Thymus (tissue), 11 donors: ENCODE data around the gene UXT. TPM values are rescaled to one million over a fixed set of nuclear protein-coding genes. Genes with fewer than 3 reads are reported as not detected.

Source experiments
- DNase-seq, 9 donors: peaks; one replicate each; pipeline ENCODE4 v3.0.0-alpha.2; 2013; ENCODE audit warnings: low spot score in 9 of 9, low read depth in 6 of 9, missing footprints in 1 of 9
- H3K27ac ChIP-seq, 2 donors: one replicate each; pipeline ENCODE4 v1.5.1; 2013; ENCODE audit warnings: control low read depth in 1 of 2, low read depth in 1 of 2, low read length in 1 of 2, mild to moderate bottlenecking in 1 of 2, moderate library complexity in 1 of 2
- H3K27me3 ChIP-seq, 2 donors: one replicate each; pipeline ENCODE4 v1.5.1; 2013; ENCODE audit warnings: low read length in 1 of 2; ENCODE audit not compliant: control insufficient read depth in 2 of 2, insufficient read depth in 1 of 2
- H3K36me3 ChIP-seq, 2 donors: one replicate each; pipeline ENCODE4 v1.5.1; 2013; ENCODE audit warnings: low read length in 1 of 2, mild to moderate bottlenecking in 1 of 2, moderate library complexity in 1 of 2; ENCODE audit not compliant: control insufficient read depth in 2 of 2, insufficient read depth in 2 of 2
- H3K4me1 ChIP-seq, 2 donors: one replicate each; pipeline ENCODE4 v1.5.1; 2013; ENCODE audit warnings: low read length in 2 of 2; ENCODE audit not compliant: control insufficient read depth in 2 of 2, insufficient read depth in 2 of 2
- H3K4me3 ChIP-seq, 2 donors: one replicate each; pipeline ENCODE4 v1.5.1; 2013; ENCODE audit warnings: low read length in 2 of 2, control low read depth in 1 of 2, mild to moderate bottlenecking in 1 of 2
- H3K9me3 ChIP-seq, 2 donors: one replicate each; pipeline ENCODE4 v1.5.1; 2013; ENCODE audit warnings: low read length in 1 of 2, mild to moderate bottlenecking in 1 of 2; ENCODE audit not compliant: control insufficient read depth in 2 of 2, insufficient read depth in 1 of 2
- WGBS: extraction: QIAGEN DNeasy Blood & Tissue Kit; methylation state at CpG from one replicate; pipeline ENCODE4 v1.1.7; 2013; 5-methylcytosine and 5-hydroxymethylcytosine counted together
- polyA plus RNA-seq: library from polyadenylated mRNA; stranded (reverse); fragments of 200-250 nt; gene quantifications from one replicate; pipeline ENCODE4 v1.2.3, GENCODE V29; 2013
- total RNA-seq: library from RNA; stranded (reverse); fragments of 120-200 nt; gene quantifications from one replicate; pipeline ENCODE4 v1.2.4, GENCODE V29; 2013
- donor health status: healthy.

UXT gene
- total and polyA plus RNA-seq, 2 donors: 199 to 242 TPM

- 93% methylated on average over 12 of the region's 12 CpGs for WGBS
- no peak overlapping the region for H3K27ac ChIP-seq
- DNase-seq: no peak
These were observed 14.4 kb downstream of the UXT start for GRCh38 chrX:47644557-47645091.

GRCh38 chrX:47643926-47644325 is 15.1 kb downstream of the UXT start:
- Histone ChIP-seq H3K4me1 (peaks cover 5 to 7% of the 10 kb centered on the region in 2 donors), H3K27me3 (no peaks in the 10 kb centered on the region), H3K36me3 (peaks cover 15 to 21% of the 10 kb centered on the region in 2 donors), H3K4me3 (no peak overlapping the region), H3K27ac (no peak overlapping the region), H3K9me3 (peaks cover 0 to 2% of the 10 kb centered on the region in 2 donors)
- no peak for DNase-seq
- WGBS: 72% methylated on average over 2 of the region's 2 CpGs

More at GRCh38 chrX:47644557-47645091, 14.4 kb downstream of the UXT start:
- Histone ChIP-seq H3K9me3 (peaks cover 0 to 2% of the 10 kb centered on the region in 2 donors), H3K4me3 (no peak overlapping the region), H3K27me3 (no peaks in the 10 kb centered on the region), H3K4me1 (peaks cover 6 to 12% of the 10 kb centered on the region in 2 donors), H3K36me3 (peaks cover 11 to 18% of the 10 kb centered on the region in 2 donors)

GRCh38 chrX:47638816-47639215 is 20.2 kb downstream of the UXT start:
- no peak overlapping the region for H3K4me3 ChIP-seq
- peaks cover 0 to 6% of the 10 kb centered on the region in 2 donors for H3K4me1 ChIP-seq
- no peak overlapping the region for H3K27ac ChIP-seq
- H3K36me3 ChIP-seq: peaks cover 27 to 31% of the 10 kb centered on the region in 2 donors
- peaks cover 0 to 2% of the 10 kb centered on the region in 2 donors for H3K9me3 ChIP-seq
- no peaks in the 10 kb centered on the region for H3K27me3 ChIP-seq
- 97% methylated on average over 14 of the region's 14 CpGs for WGBS
- no peak for DNase-seq

- H3K36me3 ChIP-seq: peaks cover 27 to 31% of the 10 kb centered on the region in 2 donors
- no peak overlapping the region for H3K27ac ChIP-seq
- DNase-seq: peak in 3 of 9 donors; percentile 51 to 72 (median 51)
- WGBS: 10% methylated on average over 31 of the region's 31 CpGs
- H3K27me3 ChIP-seq: no peaks in the 10 kb centered on the region
- H3K4me3 ChIP-seq: peak overlapping the region; percentile 49 to 57
- H3K4me1 ChIP-seq: peaks cover 0 to 6% of the 10 kb centered on the region in 2 donors
- H3K9me3 ChIP-seq: peaks cover 0 to 2% of the 10 kb centered on the region in 2 donors
These were observed 21.3 kb downstream of the UXT start for GRCh38 chrX:47637546-47638195.

GRCh38 chrX:47634871-47635575 is 24.0 kb downstream of the UXT start:
- H3K9me3 ChIP-seq: no peaks in the 10 kb centered on the region
- H3K27ac ChIP-seq: no peak overlapping the region
- H3K27me3 ChIP-seq: no peaks in the 10 kb centered on the region
- H3K36me3 ChIP-seq: peaks cover 12 to 22% of the 10 kb centered on the region in 2 donors
- H3K4me3 ChIP-seq: no peak overlapping the region
- peaks cover 0 to 11% of the 10 kb centered on the region in 2 donors for H3K4me1 ChIP-seq
- WGBS: 90% methylated on average over 16 of the region's 16 CpGs
- no peak for DNase-seq

GRCh38 chrX:47633689-47634590 is 25.0 kb downstream of the UXT start:
- H3K4me1 ChIP-seq: peaks cover 1 to 18% of the 10 kb centered on the region in 2 donors
- peaks cover 6 to 16% of the 10 kb centered on the region in 2 donors for H3K36me3 ChIP-seq
- H3K4me3 ChIP-seq: no peak overlapping the region
- WGBS: 88% methylated on average over 14 of the region's 14 CpGs
- H3K27ac ChIP-seq: no peak overlapping the region
- H3K9me3 ChIP-seq: no peaks in the 10 kb centered on the region
- DNase-seq: no peak
- H3K27me3 ChIP-seq: no peaks in the 10 kb centered on the region

- peaks cover 5 to 17% of the 10 kb centered on the region in 2 donors for H3K36me3 ChIP-seq
- H3K27me3 ChIP-seq: no peaks in the 10 kb centered on the region
- WGBS: 75% methylated on average over 4 of the region's 4 CpGs
- no peak overlapping the region for H3K27ac ChIP-seq
- H3K4me1 ChIP-seq: peaks cover 2 to 17% of the 10 kb centered on the region in 2 donors
- no peak for DNase-seq
- no peaks in the 10 kb centered on the region for H3K9me3 ChIP-seq
- no peak overlapping the region for H3K4me3 ChIP-seq
These were observed 26.3 kb downstream of the UXT start for GRCh38 chrX:47632666-47633065.

GRCh38 chrX:47631676-47632075 is 27.3 kb downstream of the UXT start:
- peaks cover 2 to 17% of the 10 kb centered on the region in 2 donors for H3K4me1 ChIP-seq
- H3K36me3 ChIP-seq: peaks cover 5 to 23% of the 10 kb centered on the region in 2 donors
- no peak for DNase-seq
- WGBS: over 99% methylated on average over 5 of the region's 5 CpGs
- no peaks in the 10 kb centered on the region for H3K9me3 ChIP-seq
- H3K4me3 ChIP-seq: no peak overlapping the region
- no peaks in the 10 kb centered on the region for H3K27me3 ChIP-seq
- H3K27ac ChIP-seq: no peak overlapping the region
